ENCODE results near the gene MOCS3. TPM values are rescaled to one million over a fixed set of nuclear protein-coding genes. Genes with fewer than 3 reads are reported as not detected.
A peak's percentile ranks its signal among the peaks of the same experiment; 100 is the strongest.

MOCS3 gene
- total and polyA plus RNA-seq, 2 of the 13 experiments (the other 11 are each of a cell fraction or from before 2014, with no cell fraction given) = 3.7 to 8.4 TPM

DNA sequence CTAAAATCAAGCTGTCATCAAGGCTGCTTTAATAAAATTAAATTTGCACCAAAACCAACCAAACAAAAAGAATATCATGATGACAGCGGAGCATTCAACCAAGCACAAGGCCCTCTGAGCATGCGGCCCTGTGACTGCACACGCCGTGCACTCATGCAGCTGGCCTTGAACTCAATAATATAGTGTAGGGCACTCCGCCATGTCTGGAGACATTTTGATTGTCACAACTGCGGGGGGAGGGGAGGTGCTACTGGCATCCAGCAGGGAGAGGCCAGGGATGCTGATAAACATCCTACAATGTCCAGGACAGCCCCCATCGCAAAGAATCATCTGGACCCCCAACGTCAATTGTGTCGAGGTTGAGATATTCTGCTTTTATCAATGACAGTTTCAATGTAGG is 9.7 kb downstream of the MOCS3 start:
- WGBS (ENCODE audit: low lambda C conversion rate) = 43% methylated on average over 9 of the region's 9 CpGs
- intact Hi-C loops (cut with micrococcal nuclease; ENCODE audit: unreplicated experiment) = no loop called here
- TF ChIP-seq SALL1 (CRISPR knock-in tag; IDR thresholded peaks at IDR 0.05) (peak; percentile 15; the same call in 1 of the 2 replicates), SMAD9 (CRISPR knock-in tag; IDR thresholded peaks at IDR 0.05) (no peak), SNAPC2 (CRISPR knock-in tag; IDR thresholded peaks at IDR 0.05) (no peak), FOXK2 (IDR thresholded peaks at IDR 0.05) (no peak), KLF12 (CRISPR knock-in tag; IDR thresholded peaks at IDR 0.05; ENCODE audit: borderline replicate concordance) (no peak), NFATC3 (CRISPR knock-in tag; IDR thresholded peaks at IDR 0.05) (no peak), CREB1 (IDR thresholded peaks at IDR 0.05) (0 out of 2 replicates have a peak, but pooled peaks have one; percentile 6), CREB1 (CRISPR knock-in tag; IDR thresholded peaks at IDR 0.05) (no peak), NFIC (IDR thresholded peaks at IDR 0.05; ENCODE audit: low read length) (no peak), YY1 (IDR thresholded peaks at IDR 0.05; ENCODE audit: insufficient read depth, insufficient replicate concordance, low read depth, low read length) (peak; percentile 20), SRF (IDR thresholded peaks at IDR 0.05; ENCODE audit: low read depth, low read length) (no peak), BRD4 (CRISPR knock-in tag; IDR thresholded peaks at IDR 0.05) (no peak)
- TF ChIP-seq, protein P1, sequence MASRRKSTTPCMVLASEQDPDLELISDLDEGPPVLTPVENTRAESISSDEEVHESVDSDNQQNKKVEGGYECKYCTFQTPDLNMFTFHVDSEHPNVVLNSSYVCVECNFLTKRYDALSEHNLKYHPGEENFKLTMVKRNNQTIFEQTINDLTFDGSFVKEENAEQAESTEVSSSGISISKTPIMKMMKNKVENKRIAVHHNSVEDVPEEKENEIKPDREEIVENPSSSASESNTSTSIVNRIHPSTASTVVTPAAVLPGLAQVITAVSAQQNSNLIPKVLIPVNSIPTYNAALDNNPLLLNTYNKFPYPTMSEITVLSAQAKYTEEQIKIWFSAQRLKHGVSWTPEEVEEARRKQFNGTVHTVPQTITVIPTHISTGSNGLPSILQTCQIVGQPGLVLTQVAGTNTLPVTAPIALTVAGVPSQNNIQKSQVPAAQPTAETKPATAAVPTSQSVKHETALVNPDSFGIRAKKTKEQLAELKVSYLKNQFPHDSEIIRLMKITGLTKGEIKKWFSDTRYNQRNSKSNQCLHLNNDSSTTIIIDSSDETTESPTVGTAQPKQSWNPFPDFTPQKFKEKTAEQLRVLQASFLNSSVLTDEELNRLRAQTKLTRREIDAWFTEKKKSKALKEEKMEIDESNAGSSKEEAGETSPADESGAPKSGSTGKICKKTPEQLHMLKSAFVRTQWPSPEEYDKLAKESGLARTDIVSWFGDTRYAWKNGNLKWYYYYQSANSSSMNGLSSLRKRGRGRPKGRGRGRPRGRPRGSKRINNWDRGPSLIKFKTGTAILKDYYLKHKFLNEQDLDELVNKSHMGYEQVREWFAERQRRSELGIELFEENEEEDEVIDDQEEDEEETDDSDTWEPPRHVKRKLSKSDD (CRISPR knock-in tag; IDR thresholded peaks at IDR 0.05; ENCODE audit: low read depth) = no peak
- TF ChIP-seq, protein P2, sequence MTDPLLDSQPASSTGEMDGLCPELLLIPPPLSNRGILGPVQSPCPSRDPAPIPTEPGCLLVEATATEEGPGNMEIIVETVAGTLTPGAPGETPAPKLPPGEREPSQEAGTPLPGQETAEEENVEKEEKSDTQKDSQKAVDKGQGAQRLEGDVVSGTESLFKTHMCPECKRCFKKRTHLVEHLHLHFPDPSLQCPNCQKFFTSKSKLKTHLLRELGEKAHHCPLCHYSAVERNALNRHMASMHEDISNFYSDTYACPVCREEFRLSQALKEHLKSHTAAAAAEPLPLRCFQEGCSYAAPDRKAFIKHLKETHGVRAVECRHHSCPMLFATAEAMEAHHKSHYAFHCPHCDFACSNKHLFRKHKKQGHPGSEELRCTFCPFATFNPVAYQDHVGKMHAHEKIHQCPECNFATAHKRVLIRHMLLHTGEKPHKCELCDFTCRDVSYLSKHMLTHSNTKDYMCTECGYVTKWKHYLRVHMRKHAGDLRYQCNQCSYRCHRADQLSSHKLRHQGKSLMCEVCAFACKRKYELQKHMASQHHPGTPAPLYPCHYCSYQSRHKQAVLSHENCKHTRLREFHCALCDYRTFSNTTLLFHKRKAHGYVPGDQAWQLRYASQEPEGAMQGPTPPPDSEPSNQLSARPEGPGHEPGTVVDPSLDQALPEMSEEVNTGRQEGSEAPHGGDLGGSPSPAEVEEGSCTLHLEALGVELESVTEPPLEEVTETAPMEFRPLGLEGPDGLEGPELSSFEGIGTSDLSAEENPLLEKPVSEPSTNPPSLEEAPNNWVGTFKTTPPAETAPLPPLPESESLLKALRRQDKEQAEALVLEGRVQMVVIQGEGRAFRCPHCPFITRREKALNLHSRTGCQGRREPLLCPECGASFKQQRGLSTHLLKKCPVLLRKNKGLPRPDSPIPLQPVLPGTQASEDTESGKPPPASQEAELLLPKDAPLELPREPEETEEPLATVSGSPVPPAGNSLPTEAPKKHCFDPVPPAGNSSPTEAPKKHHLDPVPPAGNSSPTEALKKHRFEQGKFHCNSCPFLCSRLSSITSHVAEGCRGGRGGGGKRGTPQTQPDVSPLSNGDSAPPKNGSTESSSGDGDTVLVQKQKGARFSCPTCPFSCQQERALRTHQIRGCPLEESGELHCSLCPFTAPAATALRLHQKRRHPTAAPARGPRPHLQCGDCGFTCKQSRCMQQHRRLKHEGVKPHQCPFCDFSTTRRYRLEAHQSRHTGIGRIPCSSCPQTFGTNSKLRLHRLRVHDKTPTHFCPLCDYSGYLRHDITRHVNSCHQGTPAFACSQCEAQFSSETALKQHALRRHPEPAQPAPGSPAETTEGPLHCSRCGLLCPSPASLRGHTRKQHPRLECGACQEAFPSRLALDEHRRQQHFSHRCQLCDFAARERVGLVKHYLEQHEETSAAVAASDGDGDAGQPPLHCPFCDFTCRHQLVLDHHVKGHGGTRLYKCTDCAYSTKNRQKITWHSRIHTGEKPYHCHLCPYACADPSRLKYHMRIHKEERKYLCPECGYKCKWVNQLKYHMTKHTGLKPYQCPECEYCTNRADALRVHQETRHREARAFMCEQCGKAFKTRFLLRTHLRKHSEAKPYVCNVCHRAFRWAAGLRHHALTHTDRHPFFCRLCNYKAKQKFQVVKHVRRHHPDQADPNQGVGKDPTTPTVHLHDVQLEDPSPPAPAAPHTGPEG (CRISPR knock-in tag; IDR thresholded peaks at IDR 0.05) = no peak
- TF ChIP-seq, protein P3, sequence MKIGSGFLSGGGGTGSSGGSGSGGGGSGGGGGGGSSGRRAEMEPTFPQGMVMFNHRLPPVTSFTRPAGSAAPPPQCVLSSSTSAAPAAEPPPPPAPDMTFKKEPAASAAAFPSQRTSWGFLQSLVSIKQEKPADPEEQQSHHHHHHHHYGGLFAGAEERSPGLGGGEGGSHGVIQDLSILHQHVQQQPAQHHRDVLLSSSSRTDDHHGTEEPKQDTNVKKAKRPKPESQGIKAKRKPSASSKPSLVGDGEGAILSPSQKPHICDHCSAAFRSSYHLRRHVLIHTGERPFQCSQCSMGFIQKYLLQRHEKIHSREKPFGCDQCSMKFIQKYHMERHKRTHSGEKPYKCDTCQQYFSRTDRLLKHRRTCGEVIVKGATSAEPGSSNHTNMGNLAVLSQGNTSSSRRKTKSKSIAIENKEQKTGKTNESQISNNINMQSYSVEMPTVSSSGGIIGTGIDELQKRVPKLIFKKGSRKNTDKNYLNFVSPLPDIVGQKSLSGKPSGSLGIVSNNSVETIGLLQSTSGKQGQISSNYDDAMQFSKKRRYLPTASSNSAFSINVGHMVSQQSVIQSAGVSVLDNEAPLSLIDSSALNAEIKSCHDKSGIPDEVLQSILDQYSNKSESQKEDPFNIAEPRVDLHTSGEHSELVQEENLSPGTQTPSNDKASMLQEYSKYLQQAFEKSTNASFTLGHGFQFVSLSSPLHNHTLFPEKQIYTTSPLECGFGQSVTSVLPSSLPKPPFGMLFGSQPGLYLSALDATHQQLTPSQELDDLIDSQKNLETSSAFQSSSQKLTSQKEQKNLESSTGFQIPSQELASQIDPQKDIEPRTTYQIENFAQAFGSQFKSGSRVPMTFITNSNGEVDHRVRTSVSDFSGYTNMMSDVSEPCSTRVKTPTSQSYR (CRISPR knock-in tag; IDR thresholded peaks at IDR 0.05; ENCODE audit: borderline replicate concordance) = peak; percentile 34; the same call in 1 of the 2 replicates

More for the DNA sequence above, 9.7 kb downstream of the MOCS3 start:
- in situ Hi-C loops (cut with HindIII; ENCODE audit: extremely low pct_ligation_motif_present, low pct_unique_long_range_greater_than_20kb) = no loop called here
- H3K36me3 ChIP-seq (replicated peaks in 1 of 2; ENCODE audit: control insufficient read depth in 1 of 2, insufficient read depth in 2 of 2, low read length in 2 of 2) = no peaks in the 10 kb centered on the region
- no peak overlapping the region for H3K27ac ChIP-seq (ENCODE audit: extremely low read length, insufficient read depth, low read length)
- no peaks in the 10 kb centered on the region for H3K9me3 ChIP-seq (ENCODE audit: low read length)
- peaks cover 7 to 43% of the 10 kb centered on the region in 2 experiments; a peak in 4 of 5 replicates for H3K27me3 ChIP-seq (ENCODE audit: control insufficient read depth in 1 of 2, insufficient read depth in 2 of 2, low read length in 2 of 2)
- H4K20me1 ChIP-seq (ENCODE audit: insufficient read depth, low read length) = no peaks in the 10 kb centered on the region
- CTCF ChIA-PET (ENCODE audit: low intra/inter-chr PET ratio, low total read pairs) = no interaction called here
- no peak overlapping the region for H3K9ac ChIP-seq (ENCODE audit: insufficient read depth, low read depth, low read length)
- no peak overlapping the region for H3K4me3 ChIP-seq (replicated peaks in 1 of 3; ENCODE audit: insufficient read depth in 1 of 3, low read depth in 2 of 3, low read length in 3 of 3)
- no peak overlapping the region for H2AFZ ChIP-seq (ENCODE audit: low read length)
- no peak overlapping the region for H3K4me2 ChIP-seq (ENCODE audit: low read depth, low read length)
- BruUV-seq (replicated peaks) = no TSS peak
- DNase-seq (ENCODE audit: low spot score) (no peak), FAIRE-seq (no peak), ATAC-seq (no peak)
- H3K4me1 ChIP-seq (ENCODE audit: insufficient read depth, low read length) = no peaks in the 10 kb centered on the region
- POLR2A ChIA-PET = interaction anchor here (3.2 kb wide), 1 partner anchor 10 kb away, joined by 16 read pairs; the partner anchor contains the start of genes DPM1 and MOCS3
- H3K79me2 ChIP-seq (ENCODE audit: insufficient read depth, low read length) = no peaks in the 10 kb centered on the region

All from HepG2 (cell line).